Esophagus squamous epithelium (tissue), 5 donors: Measurements from ENCODE around the gene MBD5. TPM values are rescaled to one million over a fixed set of nuclear protein-coding genes. Genes with fewer than 3 reads are reported as not detected.

Experiments used
- DNase-seq: peaks from one replicate; lab custom pipeline; 2025; lab: John Stamatoyannopoulos, UW
- H3K27ac ChIP-seq, 4 donors: fragments of 200-600 bp; sonication (generic); one replicate each; pipeline ENCODE4 v1.5.1; 2016 to 2019; ENCODE audit warnings: mild to moderate bottlenecking in 1 of 4
- H3K27me3 ChIP-seq, 4 donors: fragments of 200-600 bp; sonication (generic); 1 replicate in 3 of 4; 2 replicates in 1 of 4; pipeline versions ENCODE4 v1.5.1 to v1.6.0; 2017 to 2021; ENCODE audit warnings: antibody characterized with exemption in 1 of 4
- H3K36me3 ChIP-seq, 3 donors: fragments of 200-600 bp; sonication (generic); one replicate each; pipeline ENCODE4 v1.5.1; 2016 to 2019
- H3K4me1 ChIP-seq, 3 donors: fragments of 200-600 bp; sonication (generic); one replicate each; pipeline ENCODE4 v1.5.1; 2017 to 2019
- H3K4me3 ChIP-seq, 4 donors: fragments of 200-600 bp; sonication (generic); 1 replicate in 3 of 4; 2 replicates in 1 of 4; pipeline ENCODE4 v1.5.1; 2016 to 2019; ENCODE audit warnings: mild to moderate bottlenecking in 2 of 4, moderate library complexity in 1 of 4
- H3K9me3 ChIP-seq, 3 donors: fragments of 200-600 bp; sonication (generic); one replicate each; pipeline ENCODE4 v1.5.1; 2016 to 2019
- CTCF ChIP-seq, 6 experiments: fragments of 450-650 bp in 4 of 6; fragments of 200-600 bp in 2 of 6; sonication (generic) in 2 of 6; IDR thresholded peaks; one replicate each; pipeline ENCODE4 v1.5.1; 2016 to 2019; ENCODE audit warnings: antibody characterized with exemption in 6 of 6, mild to moderate bottlenecking in 4 of 6, moderate library complexity in 4 of 6
- POLR2A ChIP-seq, 4 donors: fragments of 450-650 bp; IDR thresholded peaks; one replicate each; pipeline ENCODE4 v1.6.1; 2017; ENCODE audit warnings: antibody characterized with exemption in 4 of 4, mild to moderate bottlenecking in 4 of 4, moderate library complexity in 3 of 4
- WGBS, 2 donors: methylation state at CpG; one replicate each; pipeline ENCODE4 v1.1.5; 2018; 5-methylcytosine and 5-hydroxymethylcytosine counted together
- intact Hi-C: fragments of 100-400 bp; cut with DNase I; formaldehyde crosslinking; loops from one replicate; pipeline ENCODE4 v1.15.0; 2022
- total RNA-seq, 4 donors: library from RNA; depleted of rRNA; stranded (reverse); fragments of >200 nt; gene quantifications; one replicate each; pipeline ENCODE4 v1.1.0, GENCODE V29; 2016
- donor health status: DM: yes; HTN: yes; CAD: no.

The MBD5 gene
- total RNA-seq, 4 donors from 2014 or later: 11.8 to 23.8 (median 14.0) TPM

DNA sequence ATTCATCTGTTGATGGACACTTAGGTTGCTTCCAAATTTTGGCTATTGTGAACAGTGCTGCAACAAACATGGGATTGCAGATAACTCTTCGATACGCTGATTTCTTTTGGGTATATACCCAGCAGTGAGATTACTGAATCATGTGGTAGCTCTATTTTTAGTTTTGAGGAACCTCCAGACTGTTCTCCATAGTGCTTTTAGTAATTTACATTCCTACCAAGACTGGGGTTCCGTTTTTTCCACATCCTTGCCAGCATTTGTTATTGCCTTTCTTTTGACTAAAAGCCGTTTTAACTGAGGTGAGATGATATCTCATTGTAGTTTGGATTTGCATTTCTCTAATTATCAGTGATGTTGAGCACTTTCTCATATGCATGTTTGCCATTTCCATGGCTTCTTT is 200.3 kb downstream of the MBD5 start:
- no peaks in the 10 kb centered on the region for H3K4me1 ChIP-seq
- H3K4me3 ChIP-seq: no peak overlapping the region
- H3K9me3 ChIP-seq: peaks cover 0 to 15% (median 11%) of the 10 kb centered on the region in 3 donors
- intact Hi-C loops: no loop called here
- H3K27me3 ChIP-seq: no peaks in the 10 kb centered on the region
- no peak for TF ChIP-seq CTCF (IDR thresholded peaks at IDR 0.05)
- TF ChIP-seq POLR2A (IDR thresholded peaks at IDR 0.05): no peak
- 89% methylated on average over 4 of the region's 4 CpGs for WGBS, 2 donors
- no peak for DNase-seq
- H3K27ac ChIP-seq: no peak overlapping the region
- no peaks in the 10 kb centered on the region for H3K36me3 ChIP-seq

- H3K36me3 ChIP-seq: no peaks in the 10 kb centered on the region
- H3K4me1 ChIP-seq: no peaks in the 10 kb centered on the region
- H3K4me3 ChIP-seq: no peak overlapping the region
- H3K27ac ChIP-seq: no peak overlapping the region
- H3K27me3 ChIP-seq: no peaks in the 10 kb centered on the region
- intact Hi-C loops: no loop called here
- 93 to 97% methylated on average over 2 of the region's 2 CpGs for WGBS, 2 donors
- no peak for DNase-seq
- TF ChIP-seq POLR2A (IDR thresholded peaks at IDR 0.05): no peak
- H3K9me3 ChIP-seq: peaks cover 0 to 15% (median 11%) of the 10 kb centered on the region in 3 donors
These were observed 201.0 kb downstream of the MBD5 start for GRCh38 chr2:148221926-148222325.

- peaks cover 0 to 17% (median 0%) of the 10 kb centered on the region in 3 donors for H3K36me3 ChIP-seq
- intact Hi-C loops: no loop called here
- no peaks in the 10 kb centered on the region for H3K4me1 ChIP-seq
- DNase-seq: no peak
- no peaks in the 10 kb centered on the region for H3K27me3 ChIP-seq
- H3K27ac ChIP-seq: no peak overlapping the region
- 88% methylated on average over 3 of the region's 3 CpGs for WGBS, 2 donors
- H3K9me3 ChIP-seq: peaks cover 0 to 4% (median 0%) of the 10 kb centered on the region in 3 donors
- no peak overlapping the region for H3K4me3 ChIP-seq
- no peak for TF ChIP-seq CTCF (IDR thresholded peaks at IDR 0.05)
- TF ChIP-seq POLR2A (IDR thresholded peaks at IDR 0.05): no peak
These were observed 211.0 kb downstream of the MBD5 start for GRCh38 chr2:148231858-148232257.

- Histone ChIP-seq H3K27me3 (no peaks in the 10 kb centered on the region), H3K4me1 (no peaks in the 10 kb centered on the region), H3K27ac (no peak overlapping the region), H3K9me3 (peaks cover 0 to 12% (median 0%) of the 10 kb centered on the region in 3 donors), H3K36me3 (peaks cover 0 to 35% (median 0%) of the 10 kb centered on the region in 3 donors), H3K4me3 (no peak overlapping the region)
- DNase-seq: no peak
- WGBS, 2 donors: 63 to 67% methylated on average over 1 of the region's 1 CpG
- TF ChIP-seq POLR2A (IDR thresholded peaks at IDR 0.05) (no peak), CTCF (IDR thresholded peaks at IDR 0.05) (no peak)
- intact Hi-C loops: no loop called here
These were observed 213.3 kb downstream of the MBD5 start for GRCh38 chr2:148234143-148234542.

DNA sequence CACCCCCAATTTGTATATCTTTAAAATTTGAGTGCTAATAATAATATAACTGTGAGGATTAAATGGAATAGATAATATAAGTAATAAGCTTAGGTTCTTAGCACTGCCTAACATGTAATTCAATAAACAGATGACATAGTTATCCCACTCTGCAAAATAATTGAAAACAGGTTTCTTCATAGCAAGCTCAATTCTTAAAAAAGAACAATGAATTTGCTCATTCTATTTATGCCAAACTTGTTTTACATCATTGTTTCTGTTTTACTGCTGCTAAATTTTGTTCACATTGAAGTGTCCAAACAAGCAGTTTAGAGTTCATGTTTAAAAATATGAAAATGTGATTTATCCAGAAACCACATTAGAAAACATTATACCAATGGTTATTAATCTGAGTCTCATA is 217.0 kb downstream of the MBD5 start:
- DNase-seq: no peak
- Histone ChIP-seq H3K9me3 (peaks cover 0 to 12% (median 0%) of the 10 kb centered on the region in 3 donors), H3K27me3 (no peaks in the 10 kb centered on the region), H3K36me3 (peaks cover 0 to 47% (median 0%) of the 10 kb centered on the region in 3 donors), H3K4me3 (no peak overlapping the region), H3K27ac (no peak overlapping the region), H3K4me1 (no peaks in the 10 kb centered on the region)
- no peak for TF ChIP-seq CTCF (IDR thresholded peaks at IDR 0.05)
- no peak for TF ChIP-seq POLR2A (IDR thresholded peaks at IDR 0.05)
- intact Hi-C loops: no loop called here

DNA sequence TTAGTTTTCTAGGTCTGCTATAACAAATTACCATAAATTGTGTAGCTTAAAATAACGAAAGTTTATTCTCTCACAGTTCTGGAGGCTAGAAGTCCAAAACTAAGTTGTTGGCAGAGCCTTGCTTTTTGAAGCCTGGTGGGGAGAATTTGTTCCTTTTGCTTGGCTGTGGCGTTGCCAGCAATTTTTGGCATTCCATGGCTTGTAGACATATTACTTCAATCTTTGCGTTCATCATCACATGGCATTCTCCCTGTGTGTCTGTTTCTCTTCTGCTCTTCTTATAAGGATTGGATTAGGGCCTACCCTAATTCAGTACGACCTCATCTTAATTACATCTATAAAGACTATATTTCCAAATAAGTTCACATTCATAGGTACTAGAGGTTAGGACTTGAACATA is 217.7 kb downstream of the MBD5 start:
- H3K36me3 ChIP-seq: peaks cover 0 to 47% (median 0%) of the 10 kb centered on the region in 3 donors
- intact Hi-C loops: no loop called here
- no peak overlapping the region for H3K4me3 ChIP-seq
- H3K27me3 ChIP-seq: no peaks in the 10 kb centered on the region
- no peak overlapping the region for H3K27ac ChIP-seq
- WGBS, 2 donors: 72 to 76% methylated on average over 4 of the region's 4 CpGs
- peaks cover 0 to 12% (median 0%) of the 10 kb centered on the region in 3 donors for H3K9me3 ChIP-seq
- TF ChIP-seq POLR2A (IDR thresholded peaks at IDR 0.05): no peak
- TF ChIP-seq CTCF (IDR thresholded peaks at IDR 0.05): no peak
- H3K4me1 ChIP-seq: no peaks in the 10 kb centered on the region
- no peak for DNase-seq
